GM18505 (cell line): ENCODE measurements around the gene DTNB.
A peak's percentile ranks its signal among the peaks of the same experiment; 100 is the strongest.

Experiments used
- ATAC-seq: cut with Tn5 transposase; IDR thresholded peaks from one replicate; pipeline ENCODE4 v1.9.1; 2021; ENCODE audit not compliant: unreplicated experiment
- POLR2A ChIP-seq: IDR thresholded peaks from 4 replicates; pipeline ENCODE4 v1.6.1; 2011; ENCODE audit warnings: borderline replicate concordance; ENCODE audit not compliant: insufficient read depth, insufficient read length; ENCODE audit errors: extremely low read depth

The DTNB gene

DNA sequence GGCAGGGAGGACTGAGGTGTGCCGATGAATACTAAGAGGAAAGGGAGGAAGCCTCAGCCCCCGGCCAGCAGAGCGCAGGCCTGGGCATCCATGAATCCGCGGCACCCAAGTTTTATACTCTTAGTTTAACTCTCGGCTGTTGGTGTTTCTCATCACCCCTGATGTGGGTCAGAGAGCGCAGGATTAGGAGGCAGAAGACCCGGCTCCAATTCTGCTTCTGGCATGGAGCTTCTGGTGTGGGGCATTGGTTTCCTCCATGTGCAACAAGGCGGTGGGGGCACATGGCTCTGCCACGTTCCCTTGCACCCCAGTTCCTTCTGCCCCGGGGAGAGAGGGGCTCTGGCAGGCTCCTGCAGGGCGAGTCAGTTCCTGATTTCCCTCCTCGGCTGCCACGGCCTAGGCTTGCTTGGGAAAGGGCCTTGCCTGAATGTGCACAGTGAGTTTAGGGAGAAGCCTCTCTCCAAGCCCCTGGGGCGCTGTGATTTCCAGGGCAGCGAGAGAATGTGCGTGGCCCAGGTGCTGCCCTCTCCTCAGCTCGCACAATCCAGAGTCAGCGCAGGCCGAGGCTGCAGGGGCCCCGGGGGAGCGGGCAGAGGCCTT, 295.5 kb downstream of the DTNB start:
- no peak for ATAC-seq
- TF ChIP-seq POLR2A: no peak

GRCh38 chr2:25376750-25377621, 296.4 kb downstream of the DTNB start:
- peak; percentile 59 for TF ChIP-seq POLR2A
- peak; percentile 93 for ATAC-seq

GRCh38 chr2:25375989-25376545, 297.3 kb downstream of the DTNB start:
- no peak for TF ChIP-seq POLR2A
- ATAC-seq: no peak

- no peak for ATAC-seq
- TF ChIP-seq POLR2A: no peak
Observed at GRCh38 chr2:25375371-25375988, 297.9 kb downstream of the DTNB start.

DNA sequence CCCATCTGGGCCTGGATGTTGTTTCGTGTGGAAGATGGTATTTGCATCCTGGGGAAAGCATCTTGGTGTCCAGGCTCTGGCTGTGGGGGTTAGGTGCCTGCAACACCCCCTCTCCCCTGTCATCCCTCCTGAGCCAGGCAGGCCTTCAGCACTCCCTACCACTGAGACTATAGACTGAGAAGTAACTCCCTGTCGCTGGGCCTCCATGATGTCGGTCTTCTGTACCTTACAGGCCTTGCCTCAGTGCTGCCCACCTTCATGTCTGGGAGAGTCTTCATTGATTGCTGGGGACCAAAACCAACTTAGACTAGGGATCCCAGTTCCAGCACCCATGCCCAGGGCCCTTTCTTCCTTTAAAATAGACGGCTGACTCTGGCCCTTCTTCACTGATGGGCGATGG, 298.6 kb downstream of the DTNB start:
- no peak for ATAC-seq
- no peak for TF ChIP-seq POLR2A

DNA sequence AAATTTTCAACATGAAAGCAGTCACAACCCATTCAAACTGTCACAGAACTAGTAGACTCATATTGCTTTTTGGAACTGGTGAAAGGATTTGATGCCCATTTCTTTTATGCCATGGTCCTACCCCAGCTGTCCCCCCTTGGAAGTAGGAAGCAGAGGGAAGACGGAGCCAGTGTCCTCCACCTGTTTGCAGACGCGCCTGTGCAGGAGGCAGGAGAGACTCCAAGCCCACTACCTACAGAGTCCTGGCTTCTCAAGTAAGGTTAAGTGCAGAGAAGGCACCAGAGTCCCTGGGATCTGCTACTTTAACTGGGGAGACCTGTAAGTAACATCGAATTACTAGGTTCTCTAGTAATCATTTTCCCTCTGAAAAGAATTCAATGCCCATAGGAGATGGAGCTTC, 299.0 kb downstream of the DTNB start:
- ATAC-seq: no peak
- TF ChIP-seq POLR2A: no peak

- ATAC-seq: no peak
- TF ChIP-seq POLR2A: no peak
Observed at GRCh38 chr2:25373269-25373981, 300.0 kb downstream of the DTNB start.

- no peak for TF ChIP-seq POLR2A
- no peak for ATAC-seq
Observed at GRCh38 chr2:25372405-25373268, 300.7 kb downstream of the DTNB start.

- no peak for ATAC-seq
- no peak for TF ChIP-seq POLR2A
Observed at GRCh38 chr2:25371253-25372241, 301.8 kb downstream of the DTNB start.

DNA sequence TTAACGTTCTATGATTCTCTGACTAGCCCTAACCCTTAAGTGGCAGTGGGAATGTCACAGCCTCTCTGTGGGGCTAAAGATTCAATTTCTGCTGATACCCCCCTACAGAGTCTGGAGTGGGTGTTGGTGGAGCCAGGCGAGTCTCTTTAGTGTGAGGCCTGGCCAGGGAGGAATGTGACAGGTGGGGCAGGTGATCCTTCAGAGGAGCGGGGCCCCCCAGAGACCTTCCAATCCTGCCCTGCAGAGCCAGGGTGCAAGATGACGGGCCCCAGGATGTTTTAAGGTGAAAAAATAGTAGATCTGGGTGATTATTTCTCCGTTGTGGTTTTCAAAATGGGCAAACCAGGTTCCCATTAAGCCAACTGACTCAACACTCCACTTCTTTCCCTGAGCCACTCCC, 303.5 kb downstream of the DTNB start:
- no peak for TF ChIP-seq POLR2A
- no peak for ATAC-seq

GRCh38 chr2:25369439-25369838, 303.9 kb downstream of the DTNB start:
- ATAC-seq: no peak
- no peak for TF ChIP-seq POLR2A
